SKM-1 treated with dmso at 0.1 percent for 144 hours (cell line): ENCODE results near the gene RFLNA.

Experiments
- DNase-seq: peaks from one replicate; lab custom pipeline; 2025; ENCODE audit not compliant: unreplicated experiment; lab: John Stamatoyannopoulos, UW

Gene RFLNA

GRCh38 chr12:124354400-124354799, 59.5 kb downstream of the RFLNA start:
- DNase-seq = no peak

- DNase-seq = no peak
These were observed 61.3 kb downstream of the RFLNA start for GRCh38 chr12:124356221-124356620.

GRCh38 chr12:124357616-124358015, 62.7 kb downstream of the RFLNA start:
- no peak for DNase-seq

GRCh38 chr12:124358572-124358971, 63.7 kb downstream of the RFLNA start:
- no peak for DNase-seq

- DNase-seq = no peak
These were observed 65.0 kb downstream of the RFLNA start for GRCh38 chr12:124359671-124360581.

GRCh38 chr12:124361074-124361970, 66.4 kb downstream of the RFLNA start:
- no peak for DNase-seq

- no peak for DNase-seq
These were observed 67.1 kb downstream of the RFLNA start for GRCh38 chr12:124361996-124362395.

- DNase-seq = no peak
These were observed 68.6 kb downstream of the RFLNA start for GRCh38 chr12:124363353-124363965.

GRCh38 chr12:124364543-124364942, 69.7 kb downstream of the RFLNA start:
- no peak for DNase-seq
